ENCODE measurements around the gene GLRA2.

GRCh38 chrX:14779580-14779979 lies 250.2 kb downstream of the GLRA2 start:
- TF ChIP-seq CTCF (IDR thresholded peaks at IDR 0.05; ENCODE audit: insufficient read depth, low read length) (no peak), GABPA (IDR thresholded peaks at IDR 0.05; ENCODE audit: low read depth) (no peak)

Measured in HL-60 (cell line).